Sciatic nerve (tissue), 2 donors: ENCODE data around the gene FAXDC2. TPM values are rescaled to one million over a fixed set of nuclear protein-coding genes. Genes with fewer than 3 reads are reported as not detected.

Source experiments
- ATAC-seq: fragments of 200-7000 bp; cut with Tn5 transposase; one replicate; pipeline ENCODE4 v1.9.1; 2020; ENCODE audit warnings: mild to moderate bottlenecking, moderate library complexity
- DNase-seq: peaks from one replicate; pipeline ENCODE4 v3.0.0-alpha.2; 2020; ENCODE audit warnings: low spot score
- intact Hi-C: fragments of 100-400 bp; cut with DNase I; formaldehyde crosslinking; loops from one replicate; pipeline ENCODE4 v1.14.2; 2022
- total RNA-seq: library from RNA; stranded (reverse); fragmentation: NEBNext Ultra II Directional; extraction: Animal tissue kit (Norgen Biotek cat#: 25700); gene quantifications from one replicate; pipeline ENCODE4 v1.2.1, GENCODE V29; 2021
- donor health status: DM: no; HTN: no; CAD: no.
- donor health status: DM: no; HTN: no; CAD: no.

Gene FAXDC2
- total RNA-seq, result 60.9 TPM

DNA sequence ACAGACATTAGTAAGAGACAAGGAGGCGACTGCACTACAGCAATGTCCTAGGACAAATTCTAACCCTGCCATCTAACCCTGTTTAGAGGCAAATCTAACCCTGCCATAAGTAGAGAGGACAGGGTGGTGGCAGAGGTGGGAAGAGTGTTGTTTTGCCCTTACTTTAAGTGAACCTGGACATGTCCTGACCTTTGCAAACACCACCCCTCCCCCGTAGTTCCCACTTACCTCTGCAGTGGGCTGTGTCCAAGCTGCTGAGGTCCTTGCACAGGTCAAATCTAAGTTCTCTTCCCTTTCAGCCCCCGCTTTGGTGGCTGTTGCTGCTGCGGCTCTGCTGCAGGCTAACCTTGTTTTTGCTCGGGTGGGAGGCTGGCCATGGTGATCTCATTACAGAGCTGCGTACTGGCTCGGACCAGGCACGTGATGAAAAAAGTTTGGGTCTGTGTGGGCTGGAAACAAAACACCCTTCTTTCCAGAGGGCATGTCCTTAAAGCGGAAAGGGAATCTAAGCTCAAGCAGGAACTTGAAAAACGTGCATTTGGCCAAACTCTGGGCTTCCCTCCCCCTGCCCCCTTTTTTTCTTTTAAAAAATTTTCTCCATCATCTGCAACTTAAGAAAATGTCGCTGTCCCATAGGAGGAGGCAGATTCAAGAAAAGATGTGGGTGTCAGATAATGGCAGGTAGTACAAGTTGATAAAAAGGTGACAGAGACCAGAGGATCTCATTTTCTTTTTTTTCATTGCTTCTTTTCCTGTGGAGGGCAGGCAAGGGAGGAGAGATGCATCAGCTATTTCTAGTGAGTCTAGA is at the start of gene FAXDC2:
Gene FAXDC2 (minus strand): TSS at position 349 of the 808 bp plus-strand sequence. CDS start 12,425 bp downstream, outside the sequence.
- peak; percentile 89 for DNase-seq
- peak; percentile 99 for ATAC-seq
- intact Hi-C loops, result no loop called here

DNA sequence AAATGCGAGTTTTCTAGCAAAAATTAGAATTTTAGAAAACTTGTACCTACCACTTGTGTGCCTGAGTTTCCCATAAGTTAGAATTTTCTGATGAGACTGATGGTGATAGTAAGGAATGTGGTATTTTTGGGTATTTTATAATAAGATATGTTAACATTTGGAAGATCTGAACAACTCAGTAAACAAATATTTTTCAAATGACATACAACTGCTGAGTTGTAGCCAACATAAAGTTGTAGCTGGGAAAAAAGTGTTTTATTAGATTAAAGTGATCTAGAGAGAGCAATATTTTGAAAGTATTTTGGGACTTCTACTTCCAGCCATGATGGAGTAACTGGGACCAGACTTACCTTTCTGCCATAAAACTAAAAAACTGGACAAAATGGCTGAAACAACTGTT is 49.7 kb upstream of the FAXDC2 start:
- peak; percentile 49 for ATAC-seq
- intact Hi-C loops, result no loop called here
- no peak for DNase-seq

GRCh38 chr5:154899151-154899816 is 48.9 kb upstream of the FAXDC2 start:
- DNase-seq, result no peak
- peak; percentile 77 for ATAC-seq
- intact Hi-C loops, result no loop called here

DNA sequence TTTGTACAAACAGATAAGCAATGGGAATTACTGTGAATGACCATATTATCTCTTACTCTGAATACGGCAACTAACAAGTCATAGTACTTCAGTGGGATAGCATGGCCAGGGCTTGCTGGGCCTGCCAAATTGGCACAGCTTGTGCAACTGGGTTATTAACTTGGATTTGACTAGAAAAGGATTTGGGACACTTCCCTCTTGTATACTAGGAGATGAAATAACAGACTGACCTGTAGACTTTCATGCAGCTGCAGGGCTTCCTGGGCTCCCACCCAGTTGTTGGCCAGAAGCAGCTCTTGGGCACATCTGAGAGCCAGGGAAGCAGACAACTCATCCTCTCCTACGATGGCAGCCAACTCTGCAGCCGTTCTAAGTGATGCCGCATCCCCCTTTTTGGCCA is 47.8 kb upstream of the FAXDC2 start:
- ATAC-seq (peak; percentile 33), DNase-seq (no peak)
- intact Hi-C loops, result no loop called here

DNA sequence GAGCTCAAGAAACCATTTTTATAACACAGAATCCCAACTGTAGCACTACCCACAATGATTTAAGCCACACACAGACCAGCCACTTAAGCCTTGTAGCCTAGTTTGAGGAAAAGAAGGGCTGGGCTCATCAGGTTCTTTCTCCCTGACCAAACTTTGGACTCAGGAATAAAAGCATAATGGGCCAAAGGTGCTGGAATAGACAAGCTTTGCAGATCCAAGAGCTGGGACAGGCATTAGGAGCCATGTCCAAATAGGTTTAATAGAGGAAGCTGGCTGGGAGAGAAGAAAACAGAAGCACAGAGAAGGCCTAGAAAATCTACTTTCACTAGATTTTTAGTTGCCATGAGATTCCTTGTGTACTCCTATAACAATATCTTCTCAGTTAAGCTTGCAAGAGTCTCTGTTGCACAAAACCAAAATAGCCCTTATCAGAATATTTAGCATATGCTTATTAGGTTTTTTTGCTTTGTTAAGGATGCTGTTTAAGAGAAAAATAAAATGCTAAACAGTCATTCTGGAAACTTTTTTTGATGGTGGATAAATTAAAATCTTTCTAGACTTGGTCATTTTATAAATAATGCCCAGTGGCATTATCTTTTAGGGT is 46.3 kb upstream of the FAXDC2 start:
- intact Hi-C loops, result no loop called here
- ATAC-seq, result no peak

GRCh38 chr5:154895606-154896561 is 45.5 kb upstream of the FAXDC2 start:
- intact Hi-C loops, result no loop called here
- no peak for ATAC-seq

More for the DNA sequence above, 46.3 kb upstream of the FAXDC2 start:
- DNase-seq, result no peak

GRCh38 chr5:154893381-154893780 is 43.0 kb upstream of the FAXDC2 start:
- intact Hi-C loops, result no loop called here
- DNase-seq (no peak), ATAC-seq (no peak)

More at GRCh38 chr5:154895606-154896561, 45.5 kb upstream of the FAXDC2 start:
- no peak for DNase-seq

GRCh38 chr5:154892369-154892771 is 42.0 kb upstream of the FAXDC2 start:
- DNase-seq (no peak), ATAC-seq (no peak)
- intact Hi-C loops, result no loop called here

DNA sequence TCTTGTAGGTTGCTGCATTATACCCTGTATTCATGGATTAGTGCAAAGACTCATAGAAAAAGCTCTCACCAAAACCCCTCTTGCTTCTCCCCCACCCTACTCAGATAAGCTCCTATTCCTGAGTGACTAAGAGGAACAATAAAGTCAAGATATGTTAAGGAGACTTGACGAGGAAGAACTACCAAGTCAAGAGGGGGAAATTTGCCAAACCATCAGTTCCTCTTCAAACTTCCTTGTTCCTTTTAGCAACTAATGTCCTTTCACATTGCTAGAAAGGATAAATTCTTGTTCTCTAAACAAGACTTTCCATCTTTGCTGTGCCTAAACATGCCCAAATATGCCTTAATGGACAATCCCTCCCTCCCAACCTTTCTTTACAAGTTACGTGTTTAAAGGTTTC is 35.0 kb upstream of the FAXDC2 start:
- ATAC-seq (no peak), DNase-seq (no peak)
- intact Hi-C loops, result no loop called here

GRCh38 chr5:154884424-154884823 is 34.0 kb upstream of the FAXDC2 start:
- intact Hi-C loops, result no loop called here
- no peak for DNase-seq
- no peak for ATAC-seq

DNA sequence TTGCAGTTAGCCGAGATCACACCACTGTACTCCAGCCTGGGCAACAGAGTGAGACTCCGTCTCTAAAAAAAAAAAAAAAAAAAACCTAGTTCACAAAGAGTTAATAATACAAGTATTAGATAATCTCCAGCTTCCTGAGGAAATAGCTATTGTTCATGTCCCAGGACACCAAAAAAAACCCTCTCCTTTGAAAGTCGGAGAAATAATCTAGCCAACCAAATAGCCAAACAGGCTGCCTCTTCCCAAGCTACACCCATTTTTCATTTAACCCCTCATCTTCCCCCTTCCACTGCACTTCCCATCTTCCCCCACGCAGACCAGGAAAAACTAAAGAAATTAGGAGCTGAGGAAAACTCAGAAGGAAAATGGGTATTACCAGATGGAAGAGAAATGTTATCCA is 31.6 kb upstream of the FAXDC2 start:
- DNase-seq (no peak), ATAC-seq (no peak)
- intact Hi-C loops, result no loop called here

DNA sequence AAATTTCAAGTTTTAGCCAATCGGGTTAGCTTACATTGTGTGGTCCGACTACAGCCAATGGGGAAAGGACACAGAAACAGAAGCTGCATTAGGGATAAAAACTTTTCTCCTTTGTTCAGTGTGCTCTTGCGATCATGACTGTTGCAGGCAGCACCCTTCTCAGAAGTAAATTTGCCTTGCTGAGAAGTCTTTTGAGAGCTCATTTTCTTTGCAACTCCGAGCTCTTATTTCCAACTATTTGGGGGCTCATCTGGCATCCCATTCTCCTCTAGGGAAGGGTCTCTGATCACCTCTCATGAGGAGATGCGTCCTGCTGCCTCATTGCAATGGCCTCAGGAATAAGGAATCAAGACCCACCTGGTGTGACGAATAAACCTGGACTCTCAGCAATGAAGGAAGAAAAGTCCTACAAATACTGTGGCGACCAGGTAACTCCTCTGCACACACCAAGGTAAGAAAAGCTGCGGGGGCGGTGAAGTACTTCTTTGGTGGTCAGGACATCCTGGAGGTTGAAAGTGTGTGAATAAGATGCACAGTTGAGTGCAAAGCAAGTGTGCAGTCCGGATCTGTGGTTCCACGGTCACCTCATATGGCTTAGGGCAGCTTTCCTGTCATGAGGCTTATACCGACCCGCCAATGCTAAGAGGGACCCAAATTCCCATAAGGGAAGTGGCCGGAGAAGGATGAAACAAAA is 28.4 kb upstream of the FAXDC2 start:
- DNase-seq (no peak), ATAC-seq (no peak)
- intact Hi-C loops, result no loop called here

DNA sequence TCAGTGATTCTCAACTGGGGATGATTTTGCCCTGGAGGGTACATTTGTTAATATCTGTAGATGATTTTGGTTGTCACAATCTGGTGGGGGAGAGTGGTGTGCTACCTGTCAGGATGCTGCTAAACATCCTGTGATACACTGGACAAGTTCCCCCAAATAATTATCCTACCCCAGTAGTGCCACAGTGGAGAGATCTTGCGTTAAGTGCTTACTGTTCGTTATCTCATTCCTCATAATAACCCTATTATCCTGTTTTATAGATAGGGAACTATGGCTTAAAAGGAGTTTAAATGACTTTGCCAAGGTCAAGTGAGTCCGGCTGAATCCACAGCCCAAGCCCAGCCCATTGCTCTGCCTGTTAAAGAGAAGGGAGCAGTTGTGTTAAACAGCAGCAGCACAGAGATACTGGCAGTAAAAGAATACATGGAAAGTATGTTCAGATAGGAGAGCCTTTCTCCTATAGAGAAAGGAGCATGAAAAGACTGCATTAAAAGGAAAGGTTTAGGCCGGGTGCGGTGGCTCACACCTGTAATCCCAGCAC is 23.5 kb upstream of the FAXDC2 start:
- ATAC-seq (no peak), DNase-seq (no peak)
- intact Hi-C loops, result no loop called here

DNA sequence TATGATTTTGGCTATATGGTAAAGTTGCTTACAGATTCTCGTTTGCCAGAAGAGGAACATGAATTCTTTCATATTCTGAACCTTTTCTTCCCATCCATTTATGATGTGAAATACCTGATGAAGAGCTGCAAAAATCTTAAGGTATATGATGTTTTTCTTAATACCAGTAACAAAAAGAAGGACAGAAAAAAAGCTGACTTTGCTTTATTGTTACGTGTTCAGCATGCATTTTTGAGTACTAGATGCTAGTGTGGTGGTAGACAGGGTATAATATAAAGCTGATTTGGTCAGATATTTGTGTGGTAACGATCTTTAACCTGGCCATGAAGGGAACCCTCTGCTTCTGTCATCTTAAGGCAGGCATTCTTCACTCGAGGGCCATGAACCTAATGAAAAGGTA is 21.3 kb upstream of the FAXDC2 start:
- no peak for ATAC-seq
- no peak for DNase-seq

DNA sequence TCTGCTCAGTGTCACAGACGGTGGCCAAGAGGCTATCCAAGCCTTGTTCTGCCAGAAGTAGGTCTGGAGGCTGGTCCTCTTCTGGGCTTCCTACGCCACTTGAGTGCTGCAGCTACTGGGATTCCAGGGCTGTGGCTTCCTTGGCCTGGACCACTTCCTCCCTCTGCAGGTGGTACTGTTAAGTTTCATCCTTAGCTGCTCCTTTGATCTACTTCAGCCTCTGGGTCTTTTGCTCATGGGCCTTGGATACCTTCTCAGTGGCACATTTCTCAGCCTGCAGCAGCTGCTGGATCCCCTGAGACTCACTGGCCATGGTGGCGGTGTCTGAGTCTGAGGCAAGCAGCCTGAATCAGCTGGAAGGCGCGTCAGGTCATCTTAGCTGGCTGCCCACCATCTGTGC is 18.3 kb upstream of the FAXDC2 start:
- intact Hi-C loops, result no loop called here
- ATAC-seq (peak; percentile 60), DNase-seq (no peak)

More for the DNA sequence above, 21.3 kb upstream of the FAXDC2 start:
- intact Hi-C loops, result no loop called here

GRCh38 chr5:154866841-154867240 is 16.4 kb upstream of the FAXDC2 start:
- intact Hi-C loops, result no loop called here
- DNase-seq (no peak), ATAC-seq (no peak)

DNA sequence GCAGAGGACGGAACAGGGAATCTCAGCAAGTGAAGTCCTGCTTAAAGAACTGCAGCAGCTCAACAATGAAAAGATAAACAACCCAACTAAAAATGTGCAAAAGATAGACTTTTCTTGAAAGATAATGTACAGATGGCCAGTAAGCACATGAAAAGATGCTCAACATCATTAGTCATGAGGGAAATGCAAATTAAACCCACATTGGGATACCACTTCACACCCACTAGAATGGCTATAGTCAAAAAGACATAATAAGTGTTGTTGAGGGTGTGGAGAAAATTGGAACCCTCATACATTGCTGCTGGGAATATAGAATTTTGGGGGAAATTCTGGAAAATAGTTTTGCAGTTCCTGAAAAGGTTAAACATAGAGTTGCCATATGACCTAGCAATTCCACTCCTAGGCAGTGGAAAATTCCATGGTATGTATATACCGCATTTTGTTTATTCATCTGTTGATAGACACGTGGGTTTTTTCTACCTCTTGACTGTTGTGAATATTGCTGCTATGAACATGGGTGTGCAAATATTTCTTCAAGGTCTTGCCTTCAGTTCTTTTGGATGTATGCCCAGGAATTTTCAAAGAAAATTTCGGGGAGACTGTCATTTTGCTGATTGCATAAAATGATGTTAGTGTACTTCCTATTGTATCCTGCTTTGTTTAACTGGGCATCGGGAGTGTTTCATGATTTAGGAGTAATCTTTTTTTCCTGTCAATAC is 15.2 kb upstream of the FAXDC2 start:
- intact Hi-C loops, result no loop called here
- DNase-seq (no peak), ATAC-seq (no peak)
